H7 (cell line): Measurements from ENCODE around the gene ARGLU1. TPM values are rescaled to one million over a fixed set of nuclear protein-coding genes. Genes with fewer than 3 reads are reported as not detected.
A peak's percentile ranks its signal among the peaks of the same experiment; 100 is the strongest.

Experiments
- DNase-seq: peaks from one replicate; pipeline ENCODE4 v3.0.0; 2012
- H3K27me3 ChIP-seq: 2 replicates; pipeline ENCODE4 v1.6.0; 2011; ENCODE audit warnings: mild to moderate bottlenecking, low read length; ENCODE audit not compliant: control insufficient read depth, insufficient read depth
- H3K36me3 ChIP-seq: replicated peaks from 2 replicates; pipeline ENCODE4 v1.5.1; 2011; ENCODE audit warnings: low read length; ENCODE audit not compliant: control insufficient read depth, insufficient read depth
- H3K4me3 ChIP-seq: 2 replicates; pipeline ENCODE4 v1.5.1; 2011; ENCODE audit warnings: low read depth, mild to moderate bottlenecking, control low read depth, low read length, moderate library complexity; ENCODE audit not compliant: insufficient read depth
- total RNA-seq: library from RNA; depleted of rRNA; stranded (reverse); fragments of >200 nt; shearing (Covaris generic); gene quantifications from 2 replicates; pipeline ENCODE4 v1.2.3, GENCODE V29; 2014

The ARGLU1 gene
- total RNA-seq, 1 experiment from 2014 or later = 45.9 TPM

GRCh38 chr13:106596275-106596937 lies 28.5 kb upstream of the ARGLU1 start:
- Histone ChIP-seq H3K4me3 (no peak overlapping the region), H3K36me3 (no peaks in the 10 kb centered on the region), H3K27me3 (no peaks in the 10 kb centered on the region)
- no peak for DNase-seq

GRCh38 chr13:106595625-106596024 lies 27.7 kb upstream of the ARGLU1 start:
- Histone ChIP-seq H3K4me3 (no peak overlapping the region), H3K36me3 (no peaks in the 10 kb centered on the region), H3K27me3 (no peaks in the 10 kb centered on the region)
- DNase-seq = no peak

GRCh38 chr13:106594980-106595379 lies 27.0 kb upstream of the ARGLU1 start:
- no peaks in the 10 kb centered on the region for H3K36me3 ChIP-seq
- no peak overlapping the region for H3K4me3 ChIP-seq
- no peaks in the 10 kb centered on the region for H3K27me3 ChIP-seq
- DNase-seq = no peak

- Histone ChIP-seq H3K36me3 (no peaks in the 10 kb centered on the region), H3K27me3 (no peaks in the 10 kb centered on the region)
- DNase-seq = no peak
Measured at GRCh38 chr13:106593132-106593531, 25.2 kb upstream of the ARGLU1 start.

GRCh38 chr13:106591299-106591698 lies 23.4 kb upstream of the ARGLU1 start:
- no peak for DNase-seq
- Histone ChIP-seq H3K36me3 (no peaks in the 10 kb centered on the region), H3K4me3 (no peak overlapping the region), H3K27me3 (no peaks in the 10 kb centered on the region)

More at GRCh38 chr13:106593132-106593531, 25.2 kb upstream of the ARGLU1 start:
- H3K4me3 ChIP-seq = no peak overlapping the region

GRCh38 chr13:106589716-106590115 lies 21.8 kb upstream of the ARGLU1 start:
- no peak for DNase-seq
- Histone ChIP-seq H3K27me3 (no peaks in the 10 kb centered on the region), H3K36me3 (no peaks in the 10 kb centered on the region), H3K4me3 (no peak overlapping the region)

GRCh38 chr13:106588367-106588766 lies 20.4 kb upstream of the ARGLU1 start:
- Histone ChIP-seq H3K36me3 (no peaks in the 10 kb centered on the region), H3K27me3 (no peaks in the 10 kb centered on the region), H3K4me3 (no peak overlapping the region)
- no peak for DNase-seq

- DNase-seq = no peak
- Histone ChIP-seq H3K27me3 (no peaks in the 10 kb centered on the region), H3K4me3 (no peak overlapping the region), H3K36me3 (no peaks in the 10 kb centered on the region)
Measured at GRCh38 chr13:106587787-106588186, 19.9 kb upstream of the ARGLU1 start.

GRCh38 chr13:106586648-106587166 lies 18.8 kb upstream of the ARGLU1 start:
- H3K27me3 ChIP-seq = no peaks in the 10 kb centered on the region
- no peak overlapping the region for H3K4me3 ChIP-seq
- DNase-seq = no peak

GRCh38 chr13:106581225-106581624 lies 13.3 kb upstream of the ARGLU1 start:
- DNase-seq = no peak
- H3K36me3 ChIP-seq = no peaks in the 10 kb centered on the region
- no peak overlapping the region for H3K4me3 ChIP-seq
- H3K27me3 ChIP-seq = no peaks in the 10 kb centered on the region

More at GRCh38 chr13:106586648-106587166, 18.8 kb upstream of the ARGLU1 start:
- no peaks in the 10 kb centered on the region for H3K36me3 ChIP-seq

GRCh38 chr13:106575896-106576295 lies 8.0 kb upstream of the ARGLU1 start:
- Histone ChIP-seq H3K36me3 (no peaks in the 10 kb centered on the region), H3K4me3 (no peak overlapping the region), H3K27me3 (no peaks in the 10 kb centered on the region)
- DNase-seq = no peak

GRCh38 chr13:106573868-106574267 lies 5.9 kb upstream of the ARGLU1 start:
- H3K27me3 ChIP-seq = no peaks in the 10 kb centered on the region
- DNase-seq = no peak
- H3K4me3 ChIP-seq = no peak overlapping the region
- no peaks in the 10 kb centered on the region for H3K36me3 ChIP-seq

- no peak overlapping the region for H3K4me3 ChIP-seq
- H3K36me3 ChIP-seq = no peaks in the 10 kb centered on the region
- DNase-seq = no peak
- no peaks in the 10 kb centered on the region for H3K27me3 ChIP-seq
Measured at GRCh38 chr13:106573284-106573846, 5.4 kb upstream of the ARGLU1 start.

- H3K4me3 ChIP-seq = no peak overlapping the region
- no peaks in the 10 kb centered on the region for H3K27me3 ChIP-seq
- no peaks in the 10 kb centered on the region for H3K36me3 ChIP-seq
- peak; percentile 71 for DNase-seq
Measured at GRCh38 chr13:106570299-106570852, 2.4 kb upstream of the ARGLU1 start.
